Measurements from ENCODE around the gene GALNTL6. TPM values are rescaled to one million over a fixed set of nuclear protein-coding genes. Genes with fewer than 3 reads are reported as not detected.

The GALNTL6 gene
- total and polyA plus RNA-seq, 4 donors = 0.08 to 0.09 (median 0.09) TPM; not detected in 1

GRCh38 chr4:172946503-172946902 is 1133.3 kb downstream of the GALNTL6 start:
- no peak overlapping the region for H3K9ac ChIP-seq (ENCODE audit: insufficient read depth in 1 of 2, low read length in 2 of 2)
- H3K27me3 ChIP-seq (ENCODE audit: control insufficient read depth in 3 of 3, insufficient read depth in 3 of 3, low read length in 2 of 3) = no peaks in the 10 kb centered on the region
- no peak overlapping the region for H3K4me3 ChIP-seq
- no peaks in the 10 kb centered on the region for H3K36me3 ChIP-seq (ENCODE audit: control insufficient read depth in 4 of 4, insufficient read depth in 4 of 4, low read length in 4 of 4)
- peaks cover 0 to 5% (median 0%) of the 10 kb centered on the region in 5 donors for H3K4me1 ChIP-seq (ENCODE audit: control insufficient read depth in 5 of 5, insufficient read depth in 5 of 5, low read length in 5 of 5)
- 66 to 79% methylated on average over 1 of the region's 1 CpG for WGBS, 2 donors
- DNase-seq (no peak), ATAC-seq (ENCODE audit: insufficient read depth, low FRiP score) (no peak)
- no peaks in the 10 kb centered on the region for H3K9me3 ChIP-seq (ENCODE audit: control insufficient read depth in 4 of 4, insufficient read depth in 3 of 4, low read length in 3 of 4)
- H3K27ac ChIP-seq (ENCODE audit: low read depth in 1 of 2, low read length in 1 of 2) = no peak overlapping the region
- TF ChIP-seq CTCF (IDR thresholded peaks at IDR 0.05; ENCODE audit: control extremely low read depth, extremely low read depth) = no peak

- Histone ChIP-seq H3K4me1 (ENCODE audit: control insufficient read depth in 5 of 5, insufficient read depth in 5 of 5, low read length in 5 of 5) (peaks cover 0 to 5% (median 0%) of the 10 kb centered on the region in 5 donors), H3K27ac (ENCODE audit: low read depth in 1 of 2, low read length in 1 of 2) (no peak overlapping the region), H3K9ac (ENCODE audit: insufficient read depth in 1 of 2, low read length in 2 of 2) (no peak overlapping the region), H3K27me3 (ENCODE audit: control insufficient read depth in 3 of 3, insufficient read depth in 3 of 3, low read length in 2 of 3) (no peaks in the 10 kb centered on the region), H3K36me3 (ENCODE audit: control insufficient read depth in 4 of 4, insufficient read depth in 4 of 4, low read length in 4 of 4) (no peaks in the 10 kb centered on the region), H3K9me3 (ENCODE audit: control insufficient read depth in 4 of 4, insufficient read depth in 3 of 4, low read length in 3 of 4) (no peaks in the 10 kb centered on the region), H3K4me3 (no peak overlapping the region)
- WGBS, 2 donors = 40 to 76% methylated on average over 3 of the region's 3 CpGs
- DNase-seq = no peak
- no peak for TF ChIP-seq CTCF (IDR thresholded peaks at IDR 0.05; ENCODE audit: control extremely low read depth, extremely low read depth)
- ATAC-seq (ENCODE audit: insufficient read depth, low FRiP score) = no peak
Observed at GRCh38 chr4:172947594-172947993, 1134.4 kb downstream of the GALNTL6 start.

GRCh38 chr4:172950990-172951389 is 1137.8 kb downstream of the GALNTL6 start:
- WGBS, 2 donors = 84 to 89% methylated on average over 2 of the region's 2 CpGs

More at GRCh38 chr4:172950990-172951389, 1137.8 kb downstream of the GALNTL6 start:
- H3K9ac ChIP-seq (ENCODE audit: insufficient read depth in 1 of 2, low read length in 2 of 2) = no peak overlapping the region
- DNase-seq = no peak
- no peak overlapping the region for H3K4me3 ChIP-seq
- TF ChIP-seq CTCF (IDR thresholded peaks at IDR 0.05; ENCODE audit: control extremely low read depth, extremely low read depth) = no peak
- ATAC-seq (ENCODE audit: insufficient read depth, low FRiP score) = no peak
- peaks cover 0 to 2% (median 0%) of the 10 kb centered on the region in 4 donors for H3K9me3 ChIP-seq (ENCODE audit: control insufficient read depth in 4 of 4, insufficient read depth in 3 of 4, low read length in 3 of 4)
- H3K4me1 ChIP-seq (ENCODE audit: control insufficient read depth in 5 of 5, insufficient read depth in 5 of 5, low read length in 5 of 5) = peaks cover 0 to 5% (median 0%) of the 10 kb centered on the region in 5 donors
- H3K27ac ChIP-seq (ENCODE audit: low read depth in 1 of 2, low read length in 1 of 2) = no peak overlapping the region
- H3K36me3 ChIP-seq (ENCODE audit: control insufficient read depth in 4 of 4, insufficient read depth in 4 of 4, low read length in 4 of 4) = no peaks in the 10 kb centered on the region
- H3K27me3 ChIP-seq (ENCODE audit: control insufficient read depth in 3 of 3, insufficient read depth in 3 of 3, low read length in 2 of 3) = no peaks in the 10 kb centered on the region
